GM12878 (cell line): Measurements from ENCODE around the gene CMTM4. TPM values are rescaled to one million over a fixed set of nuclear protein-coding genes. Genes with fewer than 3 reads are reported as not detected.

Experiments
- ATAC-seq: fragments of 200-7000 bp; cut with Tn5 transposase; 3 replicates; pipeline ENCODE4 v1.9.1; 2020; ENCODE audit warnings: mild to moderate bottlenecking, moderate library complexity
- BruUV-seq: library from RNA; stranded (reverse); fragments of 400-500 nt; replicated peaks from 2 replicates; lab custom pipeline; 2021; lab: Mats Ljungman, UMichigan
- CTCF ChIA-PET: fragments of 300-600 bp; sonication (Branson Sonifier 250); formaldehyde crosslinking; extraction: SDS; loops from one replicate; lab custom pipeline; 2021; ENCODE audit warnings: inconsistent platforms; lab: Yijun Ruan, JAX
- POLR2A ChIA-PET: fragments of 350-600 bp; formaldehyde crosslinking; extraction: SDS; loops from one replicate; lab custom pipeline; 2021; ENCODE audit warnings: inconsistent platforms; lab: Charles Lee
- RAD21 ChIA-PET: fragments of 300-600 bp; sonication (Branson Sonifier 250); formaldehyde crosslinking; loops from one replicate; lab custom pipeline; 2023; ENCODE audit warnings: antibody characterized with exemption; ENCODE audit not compliant: unreplicated experiment; lab: Charles Lee
- SMC1A ChIA-PET: fragments of 300-600 bp; sonication (Branson Sonifier 250); formaldehyde crosslinking; loops from one replicate; lab custom pipeline; 2023; ENCODE audit not compliant: unreplicated experiment, uncharacterized antibody; lab: Charles Lee
- DNase-seq: peaks from one replicate; pipeline ENCODE4 v3.0.0-alpha.2; 2011; ENCODE audit warnings: low read depth, low spot score
- FAIRE-seq: peaks from 3 replicates; lab custom pipeline; 2011; peaks lifted over from hg19 to GRCh38; lab: Jason Lieb, UNC
- H2AFZ ChIP-seq: 2 replicates; pipeline ENCODE4 v1.6.0; 2011; ENCODE audit warnings: low read depth, low read length, control low read depth; ENCODE audit not compliant: control insufficient read depth
- H3K27ac ChIP-seq: 2 replicates; pipeline ENCODE4 v1.5.1; 2011; ENCODE audit warnings: control low read depth; ENCODE audit not compliant: control insufficient read depth, insufficient read depth
- H3K27me3 ChIP-seq, 2 experiments: replicated peaks in 1 of 2; 2 replicates each; pipeline versions ENCODE4 v1.6.0 to v1.6.1; 2011; ENCODE audit warnings: low read length in 1 of 2; ENCODE audit not compliant: control insufficient read depth in 2 of 2, insufficient read depth in 2 of 2
- H3K36me3 ChIP-seq, 2 experiments: 2 replicates each; pipeline ENCODE4 v1.5.1; 2011; ENCODE audit warnings: low read length in 1 of 2; ENCODE audit not compliant: control insufficient read depth in 2 of 2, insufficient read depth in 2 of 2
- H3K4me1 ChIP-seq: 2 replicates; pipeline ENCODE4 v1.6.1; 2011; ENCODE audit warnings: mild to moderate bottlenecking, low read length, moderate library complexity, mixed read lengths; ENCODE audit not compliant: control insufficient read depth, insufficient read depth
- H3K4me2 ChIP-seq: 2 replicates; pipeline ENCODE4 v1.6.0; 2011; ENCODE audit warnings: control low read depth; ENCODE audit not compliant: control insufficient read depth, insufficient read depth
- H3K4me3 ChIP-seq: fragments of 200-600 bp; sonication (generic); 2 replicates; pipeline ENCODE4 v1.5.1; 2016
- H3K79me2 ChIP-seq: 2 replicates; pipeline ENCODE4 v1.6.0; 2011; ENCODE audit warnings: low read length; ENCODE audit not compliant: control insufficient read depth, insufficient read depth
- H3K9ac ChIP-seq: 2 replicates; pipeline ENCODE4 v1.8.0; 2011; ENCODE audit warnings: low read length, control low read depth, mixed read lengths; ENCODE audit not compliant: control insufficient read depth, insufficient read depth
- H3K9me3 ChIP-seq: replicated peaks from 3 replicates; pipeline ENCODE4 v1.5.1; 2011; ENCODE audit warnings: mild to moderate bottlenecking, low read length; ENCODE audit not compliant: control insufficient read depth, insufficient read depth
- H4K20me1 ChIP-seq: 2 replicates; pipeline ENCODE4 v1.6.0; 2011; ENCODE audit not compliant: control insufficient read depth, insufficient read depth
- BCLAF1 ChIP-seq: fragments of 450-650 bp; IDR thresholded peaks from 2 replicates; pipeline ENCODE4 v1.6.1; 2017; ENCODE audit warnings: antibody characterized with exemption, mild to moderate bottlenecking, moderate library complexity
- CBX3 ChIP-seq: fragments of 200-600 bp; sonication (generic); IDR thresholded peaks from 2 replicates; pipeline ENCODE4 v1.6.1; 2016; ENCODE audit warnings: low read depth, borderline replicate concordance
- CBX5 ChIP-seq: sonication (generic); IDR thresholded peaks from 2 replicates; pipeline ENCODE4 v1.6.1; 2016; ENCODE audit warnings: low read depth, moderate library complexity, mild to moderate bottlenecking, inconsistent platforms
- CEBPB ChIP-seq, 2 experiments: fragments of 150-350 bp in 1 of 2; IDR thresholded peaks; 2 replicates each; pipeline ENCODE4 v1.6.1; 2012 to 2014; ENCODE audit warnings: low read depth in 2 of 2, low read length in 2 of 2, borderline replicate concordance in 1 of 2, inconsistent platforms in 1 of 2
- CHD2 ChIP-seq: IDR thresholded peaks from 2 replicates; pipeline ENCODE4 v1.6.1; 2011; ENCODE audit warnings: low read depth, low read length, improper control_type of control experiment, borderline replicate concordance
- FOXK2 ChIP-seq: fragments of 450-650 bp; IDR thresholded peaks from 2 replicates; pipeline ENCODE4 v1.6.1; 2017; ENCODE audit warnings: mild to moderate bottlenecking, moderate library complexity
- GATAD2B ChIP-seq: fragments of 450-650 bp; conservative IDR thresholded peaks from 2 replicates; pipeline ENCODE4 v1.6.1; 2017; ENCODE audit warnings: low read depth, mild to moderate bottlenecking, moderate library complexity
- HSF1 ChIP-seq: fragments of 150-350 bp; IDR thresholded peaks from 2 replicates; pipeline ENCODE4 v1.6.1; 2014; ENCODE audit warnings: mild to moderate bottlenecking, low read depth, low read length
- KLF5 ChIP-seq: fragments of 450-650 bp; IDR thresholded peaks from 2 replicates; pipeline ENCODE4 v1.6.1; 2014; ENCODE audit warnings: mild to moderate bottlenecking; ENCODE audit not compliant: partially characterized antibody
- RCOR1 ChIP-seq: conservative IDR thresholded peaks from 2 replicates; pipeline ENCODE4 v1.6.1; 2012; ENCODE audit warnings: low read depth, low read length, improper control_type of control experiment
- SIN3A ChIP-seq: IDR thresholded peaks from 2 replicates; pipeline ENCODE4 v1.6.1; 2012; ENCODE audit warnings: low read depth, low read length, improper control_type of control experiment
- SPI1 ChIP-seq: IDR thresholded peaks from 2 replicates; pipeline ENCODE4 v1.6.1; 2011; ENCODE audit warnings: low read depth, mild to moderate bottlenecking, low read length, moderate library complexity, borderline replicate concordance; ENCODE audit not compliant: insufficient read depth
- ZBTB40 ChIP-seq: fragments of 450-650 bp; IDR thresholded peaks from 2 replicates; pipeline ENCODE4 v1.6.1; 2016; ENCODE audit warnings: mild to moderate bottlenecking, moderate library complexity, borderline replicate concordance
- WGBS: methylation state at CpG from one replicate; pipeline ENCODE4 v1.1.6; 2016; ENCODE audit warnings: low lambda C conversion rate; ENCODE audit not compliant: insufficient replicate concordance, insufficient coverage; ENCODE audit errors: missing lambda C conversion rate; 5-methylcytosine and 5-hydroxymethylcytosine counted together
- in situ Hi-C: fragments of 300-500 bp; cut with MboI; formaldehyde crosslinking; loops from 9 replicates; pipeline ENCODE4 v1.14.3; 2018; ENCODE audit warnings: mixed read lengths
- intact Hi-C: fragments of 100-400 bp; cut with micrococcal nuclease; formaldehyde crosslinking; loops from one replicate; pipeline ENCODE4 v1.14.2; 2022; ENCODE audit not compliant: unreplicated experiment
- polyA plus RNA-seq, 11 experiments: library from polyadenylated mRNA; depleted of rRNA in 4 of 11; unstranded in 6 of 11; stranded (reverse) in 5 of 11; fragments of >200 nt; fragmentation: Nextera tagmentation in 4 of 11; fragmentation: Illumina TruSeq in 1 of 11; extraction: Ambion mirVana in 4 of 11; extraction: Trizol in 1 of 11; gene quantifications; 1 replicate in 1 of 11; 2 replicates in 10 of 11; pipeline versions ENCODE4 v1.2.1 to v1.2.3, GENCODE V29; 2011 to 2016; ENCODE audit warnings: inconsistent platforms in 2 of 11, missing spikeins in 2 of 11, low read depth in 1 of 11
- total RNA-seq, 4 experiments: library from RNA; depleted of rRNA in 3 of 4; stranded (reverse); fragments of >200 nt in 3 of 4; fragmentation: Illumina TruSeq in 1 of 4; extraction: Trizol in 1 of 4; gene quantifications; 2 replicates each; pipeline versions ENCODE4 v1.2.1 to v1.2.3, GENCODE V29; 2013 to 2021
- TF ChIP-seq, protein P1 (sequence below): IDR thresholded peaks from 2 replicates; pipeline ENCODE4 v1.6.1; 2012; ENCODE audit warnings: low read depth, low read length, improper control_type of control experiment

The CMTM4 gene
- total and polyA plus RNA-seq, 10 of the 15 experiments (the other 5 are each of a cell fraction or from before 2014, with no cell fraction given) = 0.02 to 0.43 (median 0.15) TPM; not detected in 2

DNA sequence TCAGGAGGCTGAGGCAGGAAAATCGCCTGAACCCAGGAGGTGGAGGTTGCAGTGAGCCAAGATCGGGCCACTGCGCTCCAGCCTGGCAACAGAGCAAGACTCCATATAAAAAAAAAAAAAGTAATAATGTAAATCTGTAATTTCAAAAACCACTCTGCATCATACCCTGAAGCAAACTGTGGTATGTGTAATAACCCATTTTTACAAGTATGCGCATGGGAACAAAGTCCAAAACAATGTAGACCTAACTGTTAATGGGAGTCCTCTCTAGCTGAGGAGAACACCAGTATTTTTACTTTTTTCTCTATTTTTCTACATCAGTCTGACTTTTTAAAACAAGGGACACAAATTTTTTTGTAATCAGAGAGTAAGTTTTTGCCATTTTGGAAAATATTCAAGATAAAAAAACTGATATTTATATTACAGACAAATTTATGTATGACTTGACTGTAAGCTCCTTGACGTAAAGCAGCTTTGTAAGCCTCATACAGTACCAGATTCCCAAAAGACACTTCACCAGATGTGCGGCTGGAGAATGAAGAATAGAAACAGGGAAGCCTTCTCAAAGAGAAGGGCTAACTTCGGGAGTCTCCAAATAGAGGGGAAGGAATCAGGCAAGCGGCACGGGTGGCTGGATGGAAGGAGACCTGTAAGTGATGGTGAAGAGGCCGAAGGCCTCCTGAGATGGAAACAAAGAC is 25.7 kb downstream of the CMTM4 start:
- CTCF ChIA-PET = no interaction called here
- H3K79me2 ChIP-seq = no peaks in the 10 kb centered on the region
- no peaks in the 10 kb centered on the region for H3K4me1 ChIP-seq
- H3K9me3 ChIP-seq = no peaks in the 10 kb centered on the region
- FAIRE-seq = no peak
- BruUV-seq = no TSS peak
- no peak overlapping the region for H3K9ac ChIP-seq
- no peak overlapping the region for H3K27ac ChIP-seq
- no peaks in the 10 kb centered on the region for H4K20me1 ChIP-seq
- H3K4me2 ChIP-seq = no peak overlapping the region
- no peaks in the 10 kb centered on the region for H3K36me3 ChIP-seq
- POLR2A ChIA-PET = no interaction called here
- H3K27me3 ChIP-seq = no peaks in the 10 kb centered on the region
- in situ Hi-C loops = no loop called here
- no peak for DNase-seq
- H3K4me3 ChIP-seq = no peak overlapping the region
- no peak for ATAC-seq
- SMC1A ChIA-PET = no interaction called here
- WGBS = 68% methylated on average over 10 of the region's 10 CpGs
- H2AFZ ChIP-seq = no peak overlapping the region
- RAD21 ChIA-PET = no interaction called here
- intact Hi-C loops = no loop called here
- TF ChIP-seq SPI1 (no peak), BCLAF1 (no peak), ZBTB40 (no peak), SIN3A (no peak), KLF5 (no peak), CHD2 (no peak), FOXK2 (no peak), CEBPB (IDR thresholded peaks at IDR 0.05; ENCODE audit: borderline replicate concordance in 1 of 2, low read depth in 2 of 2, low read length in 2 of 2) (no peak), CBX3 (no peak), RCOR1 (no peak), CBX5 (no peak), GATAD2B (no peak), HSF1 (no peak)
- TF ChIP-seq, protein P1, sequence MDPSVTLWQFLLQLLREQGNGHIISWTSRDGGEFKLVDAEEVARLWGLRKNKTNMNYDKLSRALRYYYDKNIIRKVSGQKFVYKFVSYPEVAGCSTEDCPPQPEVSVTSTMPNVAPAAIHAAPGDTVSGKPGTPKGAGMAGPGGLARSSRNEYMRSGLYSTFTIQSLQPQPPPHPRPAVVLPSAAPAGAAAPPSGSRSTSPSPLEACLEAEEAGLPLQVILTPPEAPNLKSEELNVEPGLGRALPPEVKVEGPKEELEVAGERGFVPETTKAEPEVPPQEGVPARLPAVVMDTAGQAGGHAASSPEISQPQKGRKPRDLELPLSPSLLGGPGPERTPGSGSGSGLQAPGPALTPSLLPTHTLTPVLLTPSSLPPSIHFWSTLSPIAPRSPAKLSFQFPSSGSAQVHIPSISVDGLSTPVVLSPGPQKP = no peak
